ENCODE results near the gene ARHGAP6. TPM values are rescaled to one million over a fixed set of nuclear protein-coding genes. Genes with fewer than 3 reads are reported as not detected.

The ARHGAP6 gene
- polyA plus RNA-seq, 3 donors = 0.31 to 1.1 (median 0.40) TPM

GRCh38 chrX:11567528-11568220 is 98.0 kb downstream of the ARHGAP6 start:
- Histone ChIP-seq H4K20me1 (ENCODE audit: insufficient read depth, low read length) (no peaks in the 10 kb centered on the region), H3K4me2 (replicated peaks; ENCODE audit: extremely low read depth, low read length, poor library complexity, severe bottlenecking) (no peak overlapping the region), H3K36me3 (replicated peaks in 1 of 2; ENCODE audit: control insufficient read depth in 1 of 2, insufficient read depth in 2 of 2, low read length in 2 of 2) (no peaks in the 10 kb centered on the region), H3K4me1 (ENCODE audit: control insufficient read depth in 1 of 2, insufficient read depth in 2 of 2, low read length in 2 of 2) (no peaks in the 10 kb centered on the region), H3K9me3 (replicated peaks in 1 of 2; ENCODE audit: control insufficient read depth in 1 of 2, insufficient read depth in 1 of 2, low read length in 2 of 2) (no peaks in the 10 kb centered on the region), H3K4me3 (replicated peaks in 1 of 3; ENCODE audit: low read depth in 2 of 3, low read length in 3 of 3) (no peak overlapping the region), H2AFZ (ENCODE audit: insufficient read depth, low read depth, low read length, poor library complexity, severe bottlenecking) (no peak overlapping the region), H3K79me2 (ENCODE audit: insufficient read depth, low read length) (no peaks in the 10 kb centered on the region), H3K9ac (ENCODE audit: insufficient read depth, low read length, poor library complexity, severe bottlenecking) (no peak overlapping the region), H3K27ac (ENCODE audit: low read depth in 1 of 2, low read length in 2 of 2) (no peak overlapping the region), H3K27me3 (ENCODE audit: control insufficient read depth in 2 of 2, insufficient read depth in 2 of 2, low read length in 2 of 2) (peaks cover 0 to 2% of the 10 kb centered on the region in 2 donors)
- no peak overlapping the region for H3K4me3 Mint-ChIP-seq
- no peak for TF ChIP-seq CTCF (IDR thresholded peaks at IDR 0.05)
- H3K4me1 Mint-ChIP-seq = no peaks in the 10 kb centered on the region
- no peak for DNase-seq
- intact Hi-C loops (cut with micrococcal nuclease) = no loop called here
- no peaks in the 10 kb centered on the region for H3K27me3 Mint-ChIP-seq (ENCODE audit: low read depth in 3 of 3)
- no CpG with 5 or more reads among the region's 7 CpGs for WGBS (ENCODE audit: insufficient coverage)
- no peak overlapping the region for H3K27ac Mint-ChIP-seq
- H3K36me3 Mint-ChIP-seq = no peaks in the 10 kb centered on the region
- peaks cover 0 to 3% (median 0%) of the 10 kb centered on the region in 7 donors for H3K9me3 Mint-ChIP-seq

GRCh38 chrX:11566789-11567188 is 98.9 kb downstream of the ARHGAP6 start:
- Histone ChIP-seq H3K27me3 (ENCODE audit: control insufficient read depth in 2 of 2, insufficient read depth in 2 of 2, low read length in 2 of 2) (peaks cover 0 to 2% of the 10 kb centered on the region in 2 donors), H3K4me3 (replicated peaks in 1 of 3; ENCODE audit: low read depth in 2 of 3, low read length in 3 of 3) (no peak overlapping the region), H3K79me2 (ENCODE audit: insufficient read depth, low read length) (no peaks in the 10 kb centered on the region), H3K4me2 (replicated peaks; ENCODE audit: extremely low read depth, low read length, poor library complexity, severe bottlenecking) (no peak overlapping the region), H3K9me3 (replicated peaks in 1 of 2; ENCODE audit: control insufficient read depth in 1 of 2, insufficient read depth in 1 of 2, low read length in 2 of 2) (no peaks in the 10 kb centered on the region), H4K20me1 (ENCODE audit: insufficient read depth, low read length) (no peaks in the 10 kb centered on the region), H3K36me3 (replicated peaks in 1 of 2; ENCODE audit: control insufficient read depth in 1 of 2, insufficient read depth in 2 of 2, low read length in 2 of 2) (no peaks in the 10 kb centered on the region), H3K27ac (ENCODE audit: low read depth in 1 of 2, low read length in 2 of 2) (no peak overlapping the region), H3K9ac (ENCODE audit: insufficient read depth, low read length, poor library complexity, severe bottlenecking) (no peak overlapping the region), H2AFZ (ENCODE audit: insufficient read depth, low read depth, low read length, poor library complexity, severe bottlenecking) (no peak overlapping the region), H3K4me1 (ENCODE audit: control insufficient read depth in 1 of 2, insufficient read depth in 2 of 2, low read length in 2 of 2) (no peaks in the 10 kb centered on the region)
- no peaks in the 10 kb centered on the region for H3K36me3 Mint-ChIP-seq
- H3K27me3 Mint-ChIP-seq (ENCODE audit: low read depth in 3 of 3) = no peaks in the 10 kb centered on the region
- intact Hi-C loops (cut with micrococcal nuclease) = no loop called here
- H3K9me3 Mint-ChIP-seq = peaks cover 0 to 3% (median 0%) of the 10 kb centered on the region in 7 donors
- H3K4me1 Mint-ChIP-seq = no peaks in the 10 kb centered on the region
- DNase-seq = no peak
- H3K4me3 Mint-ChIP-seq = no peak overlapping the region
- no peak overlapping the region for H3K27ac Mint-ChIP-seq
- no peak for TF ChIP-seq CTCF (IDR thresholded peaks at IDR 0.05)
- WGBS (ENCODE audit: insufficient coverage) = no CpG with 5 or more reads among the region's 2 CpGs
